IMR-90 (cell line): ENCODE measurements around the gene MYBPH. TPM values are rescaled to one million over a fixed set of nuclear protein-coding genes. Genes with fewer than 3 reads are reported as not detected.
A peak's percentile ranks its signal among the peaks of the same experiment; 100 is the strongest.

Experiments
- ATAC-seq: fragments of 200-7000 bp; cut with Tn5 transposase; 2 replicates; pipeline ENCODE4 v1.9.1; 2020; ENCODE audit warnings: low read depth, mild to moderate bottlenecking, moderate library complexity
- BruUV-seq: library from RNA; stranded (reverse); fragments of 400-500 nt; replicated peaks from 2 replicates; lab custom pipeline; 2021; lab: Mats Ljungman, UMichigan
- CTCF ChIA-PET: fragments of 300-600 bp; formaldehyde crosslinking; extraction: SDS; loops from one replicate; lab custom pipeline; 2021; ENCODE audit warnings: antibody characterized with exemption; lab: Yijun Ruan, JAX
- POLR2A ChIA-PET: fragments of 300-600 bp; sonication (Branson Sonifier 250); formaldehyde crosslinking; loops from one replicate; lab custom pipeline; 2022; ENCODE audit warnings: antibody characterized with exemption; ENCODE audit not compliant: unreplicated experiment; lab: Charles Lee
- DNase-seq: peaks from one replicate; pipeline ENCODE4 v3.0.0; 2013
- H2AFZ ChIP-seq: replicated peaks from 2 replicates; pipeline ENCODE3; 2013; ENCODE audit warnings: low read length, mild to moderate bottlenecking; ENCODE audit not compliant: poor library complexity
- H2AK5ac ChIP-seq: 2 replicates; pipeline ENCODE4 v1.6.1; 2013; ENCODE audit warnings: low read depth, low read length, inconsistent platforms
- H2AK9ac ChIP-seq: replicated peaks from 2 replicates; pipeline ENCODE3; 2013; ENCODE audit warnings: mild to moderate bottlenecking, low read depth, low read length, moderate library complexity; ENCODE audit not compliant: poor library complexity
- H2BK120ac ChIP-seq: 2 replicates; pipeline ENCODE4 v1.6.1; 2013; ENCODE audit warnings: low read depth, low read length, inconsistent platforms
- H2BK15ac ChIP-seq: 3 replicates; pipeline ENCODE4 v1.6.1; 2013; ENCODE audit warnings: low read depth, low read length, inconsistent platforms
- H2BK20ac ChIP-seq: 2 replicates; pipeline ENCODE4 v1.6.1; 2013; ENCODE audit warnings: low read depth, mild to moderate bottlenecking, inconsistent platforms, low read length, moderate library complexity
- H2BK5ac ChIP-seq: 2 replicates; pipeline ENCODE4 v1.6.1; 2013; ENCODE audit warnings: mild to moderate bottlenecking, low read depth, low read length, inconsistent platforms; ENCODE audit not compliant: poor library complexity, severe bottlenecking
- H3K14ac ChIP-seq: replicated peaks from 2 replicates; pipeline ENCODE4 v1.6.1; 2013; ENCODE audit warnings: low read depth, low read length, inconsistent platforms
- H3K18ac ChIP-seq: 2 replicates; pipeline ENCODE4 v1.6.1; 2013; ENCODE audit warnings: low read depth, low read length, control low read depth
- H3K23ac ChIP-seq: 2 replicates; pipeline ENCODE4 v1.6.1; 2013; ENCODE audit warnings: low read depth, low read length, inconsistent platforms
- H3K27ac ChIP-seq: 2 replicates; pipeline ENCODE4 v1.5.1; 2013; ENCODE audit warnings: mild to moderate bottlenecking, control low read depth, low read length; ENCODE audit not compliant: insufficient read depth
- H3K27me3 ChIP-seq: 2 replicates; pipeline ENCODE4 v1.6.1; 2013; ENCODE audit warnings: low read length; ENCODE audit not compliant: control insufficient read depth, insufficient read depth
- H3K36me3 ChIP-seq: 2 replicates; pipeline ENCODE4 v1.6.1; 2013; ENCODE audit warnings: low read length, mixed read lengths; ENCODE audit not compliant: control insufficient read depth, insufficient read depth
- H3K4ac ChIP-seq: 2 replicates; pipeline ENCODE4 v1.6.1; 2013; ENCODE audit warnings: low read depth, low read length, inconsistent platforms
- H3K4me1 ChIP-seq: 2 replicates; pipeline ENCODE4 v1.6.1; 2013; ENCODE audit warnings: low read length, mixed read lengths; ENCODE audit not compliant: control insufficient read depth, insufficient read depth
- H3K4me2 ChIP-seq: 2 replicates; pipeline ENCODE4 v1.6.1; 2013; ENCODE audit warnings: low read depth, mild to moderate bottlenecking, control low read depth, low read length, moderate library complexity
- H3K4me3 ChIP-seq: 2 replicates; pipeline ENCODE4 v1.5.1; 2013; ENCODE audit warnings: low read depth, mild to moderate bottlenecking, control low read depth, low read length, moderate library complexity; ENCODE audit not compliant: insufficient read depth
- H3K56ac ChIP-seq: 2 replicates; pipeline ENCODE4 v1.6.1; 2013; ENCODE audit warnings: low read length, inconsistent platforms; ENCODE audit not compliant: insufficient read depth; ENCODE audit errors: extremely low read depth
- H3K79me1 ChIP-seq, 2 experiments: 2 replicates each; pipeline ENCODE4 v1.6.1; 2013; ENCODE audit warnings: low read length in 2 of 2, inconsistent platforms in 1 of 2, low read depth in 1 of 2
- H3K9ac ChIP-seq: 2 replicates; pipeline ENCODE4 v1.6.1; 2013; ENCODE audit warnings: low read depth, low read length, control low read depth
- H3K9me1 ChIP-seq: 2 replicates; pipeline ENCODE4 v1.6.1; 2013; ENCODE audit warnings: low read length, inconsistent platforms; ENCODE audit not compliant: insufficient read depth
- H3K9me3 ChIP-seq: 2 replicates; pipeline ENCODE4 v1.6.1; 2013; ENCODE audit warnings: low read length; ENCODE audit not compliant: control insufficient read depth, insufficient read depth
- H4K20me1 ChIP-seq: 2 replicates; pipeline ENCODE4 v1.6.1; 2013; ENCODE audit warnings: low read length, inconsistent platforms; ENCODE audit not compliant: insufficient read depth
- H4K5ac ChIP-seq: 2 replicates; pipeline ENCODE4 v1.6.1; 2013; ENCODE audit warnings: mild to moderate bottlenecking, low read depth, low read length, control low read depth
- H4K8ac ChIP-seq, 2 experiments: 2 replicates each; pipeline ENCODE4 v1.6.1; 2013; ENCODE audit warnings: low read depth in 2 of 2, low read length in 2 of 2, control low read depth in 1 of 2, inconsistent platforms in 1 of 2
- H4K91ac ChIP-seq: 2 replicates; pipeline ENCODE4 v1.6.1; 2013; ENCODE audit warnings: low read depth, low read length, inconsistent platforms; ENCODE audit not compliant: insufficient read depth
- BHLHE40 ChIP-seq: fragments of 150-350 bp; IDR thresholded peaks from 2 replicates; pipeline ENCODE4 v1.6.1; 2016; ENCODE audit warnings: mild to moderate bottlenecking, low read depth, low read length
- CTCF ChIP-seq: conservative IDR thresholded peaks from 2 replicates; pipeline ENCODE4 v1.5.1; 2012; ENCODE audit warnings: mild to moderate bottlenecking, low read depth, low read length, improper control_type of control experiment
- MXI1 ChIP-seq: IDR thresholded peaks from 2 replicates; pipeline ENCODE4 v1.6.1; 2012; ENCODE audit warnings: low read depth, mild to moderate bottlenecking, low read length, moderate library complexity, borderline replicate concordance
- RAD21 ChIP-seq: IDR thresholded peaks from 2 replicates; pipeline ENCODE4 v1.6.1; 2012; ENCODE audit warnings: low read length, improper control_type of control experiment
- SMC3 ChIP-seq: fragments of 150-350 bp; IDR thresholded peaks from 2 replicates; pipeline ENCODE4 v1.6.1; 2016; ENCODE audit warnings: low read depth, mild to moderate bottlenecking, antibody characterized with exemption, low read length, moderate library complexity
- WGBS, 2 experiments: methylation state at CpG; one replicate each; pipeline versions ENCODE4 v1.1.5 to v1.1.7; 2013; ENCODE audit warnings: missing lambda C conversion rate in 2 of 2; ENCODE audit not compliant: insufficient read length in 1 of 2; ENCODE audit errors: extremely low coverage in 2 of 2; 5-methylcytosine and 5-hydroxymethylcytosine counted together
- dilution Hi-C: fragments of 300-500 bp; cut with HindIII; formaldehyde crosslinking; loops from one replicate; pipeline ENCODE4 v1.14.3; 2018; ENCODE audit warnings: low sequenced_read_pairs; ENCODE audit not compliant: unreplicated experiment
- in situ Hi-C: fragments of 300-500 bp; cut with MboI; formaldehyde crosslinking; loops from 3 replicates; pipeline ENCODE4 v1.14.3; 2019; ENCODE audit warnings: low sequenced_read_pairs, inconsistent platforms, mixed read lengths
- intact Hi-C: fragments of 100-400 bp; cut with micrococcal nuclease; formaldehyde crosslinking; loops from 2 replicates; pipeline ENCODE4 v1.10.0; 2022
- polyA plus RNA-seq, 3 experiments: library from polyadenylated mRNA; depleted of rRNA; stranded (reverse); fragments of >200 nt; gene quantifications; 2 replicates each; pipeline ENCODE4 v1.2.3, GENCODE V29; 2012; ENCODE audit warnings: low replicate concordance in 1 of 3
- total RNA-seq: library from RNA; depleted of rRNA; stranded (reverse); fragments of >200 nt; gene quantifications from 2 replicates; pipeline ENCODE4 v1.2.3, GENCODE V29; 2012

MYBPH gene
- total and polyA plus RNA-seq, 2 of the 4 experiments (the other 2 are of a cell fraction): not detected

GRCh38 chr1:203216274-203217138, 40.9 kb upstream of the MYBPH start:
- BruUV-seq: no TSS peak
- Histone ChIP-seq H3K4me2 (no peak overlapping the region), H4K5ac (no peak overlapping the region), H3K23ac (no peak overlapping the region), H3K27ac (no peak overlapping the region), H3K9me1 (no peaks in the 10 kb centered on the region), H2BK20ac (no peak overlapping the region), H4K20me1 (no peaks in the 10 kb centered on the region; the same call in 1 of the 2 replicates), H3K4me3 (no peak overlapping the region), H2AFZ (no peak overlapping the region), H3K4me1 (no peaks in the 10 kb centered on the region), H2AK5ac (no peak overlapping the region), H3K4ac (no peak overlapping the region), H4K91ac (no peak overlapping the region), H3K14ac (no peak overlapping the region), H3K18ac (no peak overlapping the region), H3K36me3 (no peaks in the 10 kb centered on the region), H2BK120ac (no peak overlapping the region), H3K79me1 (no peaks in the 10 kb centered on the region), H2BK5ac (no peak overlapping the region), H3K9ac (no peak overlapping the region), H4K8ac (no peak overlapping the region), H3K9me3 (no peaks in the 10 kb centered on the region), H3K27me3 (peaks cover 42% of the 10 kb centered on the region), H3K56ac (no peak overlapping the region), H2BK15ac (no peak overlapping the region), H2AK9ac (no peak overlapping the region)
- TF ChIP-seq RAD21 (peak; percentile 86), BHLHE40 (peak; percentile 14; the same call in 1 of the 2 replicates), CTCF (peak; percentile 85), MXI1 (no peak), SMC3 (peak; percentile 94)
- ChIA-PET CTCF (interaction anchor here (1.0 to 3.6 kb wide), 9 partner anchors 11 to 178 kb away, joined by 3 to 49 read pairs (median 5); partner anchors contain the start of gene ADORA1), POLR2A (interaction anchor here (0.6 kb wide), 1 partner anchor 25 kb away, joined by 9 read pairs; no protein-coding TSS in a partner anchor)
- DNase-seq (peak; percentile 64), ATAC-seq (peak; percentile 88)
- in situ Hi-C loops: loop anchor here (5.0 kb wide), 1 partner anchor 179 kb away; no protein-coding TSS in a partner anchor
- 32% methylated on average over 13 of the region's 19 CpGs; no CpG with 5 or more reads in 1 of the 2 experiments for WGBS, 2 experiments
- intact Hi-C loops: loop anchor here (1.0 kb wide), 2 partner anchors 98 to 177 kb away; no protein-coding TSS in a partner anchor
- dilution Hi-C loops: no loop called here
